Activated naive CD4-positive, alpha-beta T cell treated with anti-CD3 and anti-CD28 coated beads, Interleukin-2, amount 10 ng/mL, durations not matched to agents 7 days and 5 days (primary cell): ENCODE measurements around the gene TNS1.
"Not testable (repeated sequence)": the region's sequence is repeated elsewhere in the genome, so short reads cannot be mapped to it uniquely, and the experiment has no call there.

Experiments
- CTCF ChIA-PET: fragments of 350-600 bp; sonication (Branson Sonifier 250); formaldehyde crosslinking; loops from one replicate; lab custom pipeline; 2021; ENCODE audit warnings: antibody characterized with exemption; lab: Charles Lee
- DNase-seq: peaks from one replicate; pipeline ENCODE4 v3.0.0-alpha.2; 2020
- H3K27ac Mint-ChIP-seq: one replicate; pipeline ENCODE4 v1.8.0; 2021; ENCODE audit warnings: mild to moderate bottlenecking, moderate library complexity, mixed read lengths
- H3K27me3 Mint-ChIP-seq: one replicate; pipeline ENCODE4 v1.8.0; 2021; ENCODE audit warnings: mild to moderate bottlenecking, mixed read lengths
- H3K36me3 Mint-ChIP-seq: one replicate; pipeline ENCODE4 v1.8.0; 2021; ENCODE audit warnings: mixed read lengths
- H3K4me1 Mint-ChIP-seq: one replicate; pipeline ENCODE4 v1.8.0; 2021; ENCODE audit warnings: mixed read lengths
- H3K4me3 Mint-ChIP-seq: one replicate; pipeline ENCODE4 v1.8.0; 2021; ENCODE audit warnings: mild to moderate bottlenecking, moderate library complexity, mixed read lengths
- H3K9me3 Mint-ChIP-seq: one replicate; pipeline ENCODE4 v1.8.0; 2021; ENCODE audit warnings: mixed read lengths

TNS1 gene

GRCh38 chr2:217788669-217789002, 214.2 kb downstream of the TNS1 start:
- no peak for DNase-seq
- peaks cover 24% of the 10 kb centered on the region for H3K4me1 Mint-ChIP-seq
- CTCF ChIA-PET: interaction anchor here (0.6 to 10.6 kb wide), 18 partner anchors 9 to 283 kb away, joined by 3 to 260 read pairs (median 8); partner anchors contain the start of gene RUFY4
- no peak overlapping the region for H3K27ac Mint-ChIP-seq
- no peaks in the 10 kb centered on the region for H3K36me3 Mint-ChIP-seq
- H3K9me3 Mint-ChIP-seq: no peaks in the 10 kb centered on the region
- H3K4me3 Mint-ChIP-seq: peak overlapping the region; percentile 76
- H3K27me3 Mint-ChIP-seq: peaks cover 5% of the 10 kb centered on the region

GRCh38 chr2:217787160-217787877, 215.5 kb downstream of the TNS1 start:
- no peak for DNase-seq
- peaks cover 6% of the 10 kb centered on the region for H3K9me3 Mint-ChIP-seq
- H3K36me3 Mint-ChIP-seq: peaks cover 4% of the 10 kb centered on the region
- H3K27ac Mint-ChIP-seq: no peak overlapping the region
- peaks cover 5% of the 10 kb centered on the region for H3K27me3 Mint-ChIP-seq
- H3K4me3 Mint-ChIP-seq: no peak overlapping the region
- H3K4me1 Mint-ChIP-seq: peaks cover 24% of the 10 kb centered on the region
- CTCF ChIA-PET: interaction anchor here (0.8 to 10.6 kb wide), 15 partner anchors 10 to 1078 kb away, joined by 3 to 260 read pairs (median 9); partner anchors contain the start of gene RUFY4

- H3K4me1 Mint-ChIP-seq: peaks cover 23% of the 10 kb centered on the region
- not testable (repeated sequence) for H3K4me3 Mint-ChIP-seq, H3K36me3 Mint-ChIP-seq, DNase-seq, H3K9me3 Mint-ChIP-seq, H3K27me3 Mint-ChIP-seq, H3K27ac Mint-ChIP-seq
- CTCF ChIA-PET: interaction anchor here (0.7 to 10.6 kb wide), 25 partner anchors 9 to 1078 kb away, joined by 3 to 260 read pairs (median 4); partner anchors contain the start of gene RUFY4
Observed at GRCh38 chr2:217786560-217786959, 216.2 kb downstream of the TNS1 start.

GRCh38 chr2:217785544-217786045, 217.2 kb downstream of the TNS1 start:
- peaks cover 6% of the 10 kb centered on the region for H3K36me3 Mint-ChIP-seq
- no peak overlapping the region for H3K27ac Mint-ChIP-seq
- CTCF ChIA-PET: interaction anchor here (0.6 to 10.6 kb wide), 36 partner anchors 8 to 487 kb away, joined by 3 to 260 read pairs (median 4); partner anchors contain the start of gene RUFY4
- H3K4me3 Mint-ChIP-seq: no peak overlapping the region
- DNase-seq: peak; percentile 79
- H3K9me3 Mint-ChIP-seq: peaks cover 6% of the 10 kb centered on the region
- H3K4me1 Mint-ChIP-seq: peaks cover 23% of the 10 kb centered on the region
- H3K27me3 Mint-ChIP-seq: peaks cover 5% of the 10 kb centered on the region

GRCh38 chr2:217784996-217785543, 217.7 kb downstream of the TNS1 start:
- no peak for DNase-seq
- Mint-ChIP-seq H3K27ac (no peak overlapping the region), H3K4me1 (peaks cover 20% of the 10 kb centered on the region), H3K27me3 (peaks cover 5% of the 10 kb centered on the region), H3K9me3 (peaks cover 6% of the 10 kb centered on the region), H3K36me3 (peaks cover 6% of the 10 kb centered on the region), H3K4me3 (no peak overlapping the region)
- CTCF ChIA-PET: interaction anchor here (0.8 to 10.6 kb wide), 26 partner anchors 8 to 488 kb away, joined by 3 to 260 read pairs (median 6); partner anchors contain the start of gene RUFY4

- H3K4me3 Mint-ChIP-seq: no peak overlapping the region
- CTCF ChIA-PET: interaction anchor here (0.7 to 1.5 kb wide), 4 partner anchors 9 to 587 kb away, joined by 3 to 5 read pairs (median 4); no protein-coding TSS in a partner anchor
- peaks cover 5% of the 10 kb centered on the region for H3K27me3 Mint-ChIP-seq
- peaks cover 6% of the 10 kb centered on the region for H3K36me3 Mint-ChIP-seq
- no peak for DNase-seq
- H3K27ac Mint-ChIP-seq: no peak overlapping the region
- H3K9me3 Mint-ChIP-seq: peaks cover 6% of the 10 kb centered on the region
- peaks cover 22% of the 10 kb centered on the region for H3K4me1 Mint-ChIP-seq
Observed at GRCh38 chr2:217783243-217783642, 219.6 kb downstream of the TNS1 start.

- no peaks in the 10 kb centered on the region for H3K27me3 Mint-ChIP-seq
- H3K4me3 Mint-ChIP-seq: no peak overlapping the region
- H3K27ac Mint-ChIP-seq: no peak overlapping the region
- DNase-seq: no peak
- CTCF ChIA-PET: interaction anchor here (0.9 to 2.1 kb wide), 5 partner anchors 8 to 215 kb away, joined by 3 to 10 read pairs (median 3); no protein-coding TSS in a partner anchor
- peaks cover 1% of the 10 kb centered on the region for H3K36me3 Mint-ChIP-seq
- H3K9me3 Mint-ChIP-seq: no peaks in the 10 kb centered on the region
- H3K4me1 Mint-ChIP-seq: peaks cover 19% of the 10 kb centered on the region
Observed at GRCh38 chr2:217777906-217778305, 224.9 kb downstream of the TNS1 start.

GRCh38 chr2:217776631-217777030, 226.2 kb downstream of the TNS1 start:
- Mint-ChIP-seq H3K27ac (no peak overlapping the region), H3K36me3 (peaks cover 1% of the 10 kb centered on the region), H3K9me3 (no peaks in the 10 kb centered on the region), H3K4me3 (no peak overlapping the region), H3K4me1 (peaks cover 19% of the 10 kb centered on the region), H3K27me3 (no peaks in the 10 kb centered on the region)
- CTCF ChIA-PET: interaction anchor here (0.6 to 2.1 kb wide), 2 partner anchors 10 to 126 kb away, joined by 3 to 10 read pairs; no protein-coding TSS in a partner anchor
- no peak for DNase-seq

GRCh38 chr2:217775920-217776503, 226.8 kb downstream of the TNS1 start:
- Mint-ChIP-seq H3K4me3 (no peak overlapping the region), H3K27ac (no peak overlapping the region), H3K4me1 (peaks cover 15% of the 10 kb centered on the region), H3K27me3 (no peaks in the 10 kb centered on the region), H3K9me3 (no peaks in the 10 kb centered on the region), H3K36me3 (no peaks in the 10 kb centered on the region)
- DNase-seq: no peak
- CTCF ChIA-PET: interaction anchor here (0.6 to 2.1 kb wide), 4 partner anchors 10 to 125 kb away, joined by 3 to 10 read pairs (median 4); no protein-coding TSS in a partner anchor

- CTCF ChIA-PET: interaction anchor here (1.3 kb wide), 1 partner anchor 8 kb away, joined by 4 read pairs; no protein-coding TSS in a partner anchor
- Mint-ChIP-seq H3K4me3 (no peak overlapping the region), H3K27me3 (peaks cover 3% of the 10 kb centered on the region), H3K9me3 (no peaks in the 10 kb centered on the region), H3K4me1 (peaks cover 4% of the 10 kb centered on the region), H3K36me3 (no peaks in the 10 kb centered on the region), H3K27ac (no peak overlapping the region)
- DNase-seq: no peak
Observed at GRCh38 chr2:217774232-217774631, 228.6 kb downstream of the TNS1 start.

GRCh38 chr2:217773539-217773938, 229.3 kb downstream of the TNS1 start:
- CTCF ChIA-PET: interaction anchor here (1.3 kb wide), 1 partner anchor 9 kb away, joined by 4 read pairs; no protein-coding TSS in a partner anchor
- H3K9me3 Mint-ChIP-seq: no peaks in the 10 kb centered on the region

GRCh38 chr2:217766356-217766755, 236.4 kb downstream of the TNS1 start:
- CTCF ChIA-PET: no interaction called here
- no peak overlapping the region for H3K27ac Mint-ChIP-seq
- no peak overlapping the region for H3K4me3 Mint-ChIP-seq

More at GRCh38 chr2:217773539-217773938, 229.3 kb downstream of the TNS1 start:
- Mint-ChIP-seq H3K27ac (no peak overlapping the region), H3K4me3 (no peak overlapping the region), H3K36me3 (no peaks in the 10 kb centered on the region), H3K27me3 (peaks cover 3% of the 10 kb centered on the region), H3K4me1 (no peaks in the 10 kb centered on the region)
- no peak for DNase-seq

GRCh38 chr2:217761645-217762277, 241.0 kb downstream of the TNS1 start:
- H3K4me1 Mint-ChIP-seq: peaks cover 7% of the 10 kb centered on the region
- no peaks in the 10 kb centered on the region for H3K36me3 Mint-ChIP-seq
- no peak for DNase-seq
- CTCF ChIA-PET: no interaction called here
- peaks cover 16% of the 10 kb centered on the region for H3K9me3 Mint-ChIP-seq
- H3K27me3 Mint-ChIP-seq: no peaks in the 10 kb centered on the region
- no peak overlapping the region for H3K4me3 Mint-ChIP-seq
- no peak overlapping the region for H3K27ac Mint-ChIP-seq

More at GRCh38 chr2:217766356-217766755, 236.4 kb downstream of the TNS1 start:
- Mint-ChIP-seq H3K4me1 (no peaks in the 10 kb centered on the region), H3K9me3 (peaks cover 16% of the 10 kb centered on the region), H3K36me3 (no peaks in the 10 kb centered on the region), H3K27me3 (peaks cover 3% of the 10 kb centered on the region)
- no peak for DNase-seq
